AG04449 (cell line): Measurements from ENCODE around the gene PBOV1.
"Not testable (repeated sequence)": the region's sequence is repeated elsewhere in the genome, so short reads cannot be mapped to it uniquely, and the experiment has no call there.

ENCODE experiments used
- CTCF ChIA-PET: fragments of 350-600 bp; formaldehyde crosslinking; extraction: SDS; loops from one replicate; lab custom pipeline; 2021; ENCODE audit warnings: antibody characterized with exemption; lab: Yijun Ruan, JAX
- POLR2A ChIA-PET: fragments of 400-600, 350-600 bp; formaldehyde crosslinking; extraction: SDS; loops from one replicate; lab custom pipeline; 2020; ENCODE audit warnings: antibody characterized with exemption, inconsistent platforms; lab: Yijun Ruan, JAX
- DNase-seq: peaks from one replicate; pipeline ENCODE4 v3.0.0-alpha.2; 2010; ENCODE audit warnings: low read depth, low spot score
- H3K4me3 ChIP-seq: 2 replicates; pipeline ENCODE4 v1.5.1; 2011; ENCODE audit warnings: low read depth, mild to moderate bottlenecking, control low read depth, low read length
- CTCF ChIP-seq: IDR thresholded peaks from one replicate; pipeline ENCODE4 v1.5.1; 2011; ENCODE audit warnings: mild to moderate bottlenecking, moderate library complexity, low read length, control low read depth, inconsistent platforms; ENCODE audit not compliant: insufficient read depth; ENCODE audit errors: missing control alignments

PBOV1 gene

DNA sequence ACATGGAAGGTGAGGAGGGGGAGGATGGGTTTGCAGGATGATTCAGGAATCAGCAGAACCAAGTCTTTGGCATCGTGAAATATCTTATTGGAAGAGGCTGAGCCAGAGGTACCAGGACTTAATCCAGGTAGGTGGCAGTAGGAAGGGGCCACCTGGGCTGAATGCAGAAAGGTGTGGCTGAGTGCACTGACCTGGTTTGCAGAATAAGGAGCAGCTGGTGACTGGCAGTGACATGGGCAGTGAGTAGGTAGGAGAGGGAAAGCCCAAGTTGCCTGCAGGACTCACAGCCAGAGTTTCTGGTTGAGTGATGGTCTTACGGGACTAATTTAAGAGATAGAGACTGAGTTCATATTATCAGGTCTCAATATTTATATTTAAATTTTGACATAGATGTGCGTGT, 1.1 kb upstream of the PBOV1 start:
- no peak for TF ChIP-seq CTCF
- ChIA-PET CTCF (no interaction called here), POLR2A (no interaction called here)
- no peak for DNase-seq
- H3K4me3 ChIP-seq: no peak overlapping the region

GRCh38 chr6:138215093-138215782, 3.1 kb downstream of the PBOV1 start:
- CTCF ChIA-PET: no interaction called here

DNA sequence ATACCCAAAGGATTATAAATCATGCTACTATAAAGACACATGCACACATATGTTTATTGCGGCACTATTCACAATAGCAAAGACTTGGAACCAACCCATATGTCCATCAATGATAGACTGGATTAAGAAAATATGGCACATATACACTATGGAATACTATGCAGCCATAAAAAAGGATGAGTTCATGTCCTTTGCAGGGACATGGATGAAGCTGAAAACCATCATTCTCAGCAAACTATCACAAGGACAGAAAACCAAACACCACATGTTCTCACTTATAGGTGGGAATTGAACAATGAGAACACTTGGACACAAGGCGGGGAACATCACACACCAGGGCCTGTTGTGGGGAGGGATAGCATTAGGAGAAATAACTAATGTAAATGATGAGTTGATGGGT, 5.8 kb downstream of the PBOV1 start:
- H3K4me3 ChIP-seq, DNase-seq, CTCF ChIA-PET, POLR2A ChIA-PET: not testable (repeated sequence)

More at GRCh38 chr6:138215093-138215782, 3.1 kb downstream of the PBOV1 start:
- no peak for DNase-seq
- POLR2A ChIA-PET: no interaction called here
- TF ChIP-seq CTCF: no peak
- H3K4me3 ChIP-seq: no peak overlapping the region

DNA sequence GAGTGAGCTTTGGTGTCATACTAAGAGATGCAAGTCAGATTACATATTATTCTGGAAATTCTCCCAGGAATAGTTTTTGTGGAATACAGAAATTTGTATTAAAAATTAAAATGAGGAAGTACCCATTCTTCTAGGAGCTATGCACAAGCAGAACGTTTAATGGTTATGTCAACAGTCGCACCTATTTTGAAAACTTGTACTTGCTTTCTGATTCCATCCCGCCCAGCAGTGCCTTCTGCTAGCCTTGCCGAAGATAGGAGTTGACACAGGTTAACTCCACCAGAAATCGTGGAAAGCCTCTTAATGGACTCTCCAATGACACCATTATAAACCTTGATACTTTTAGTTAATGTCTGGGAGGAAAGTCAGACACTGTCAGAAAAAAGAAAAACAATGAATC, 6.7 kb downstream of the PBOV1 start:
- CTCF ChIA-PET: interaction anchor here (1.1 kb wide), 1 partner anchor 10 kb away, joined by 4 read pairs; no protein-coding TSS in a partner anchor
- POLR2A ChIA-PET: no interaction called here
- DNase-seq: no peak
- no peak overlapping the region for H3K4me3 ChIP-seq
- TF ChIP-seq CTCF: no peak

DNA sequence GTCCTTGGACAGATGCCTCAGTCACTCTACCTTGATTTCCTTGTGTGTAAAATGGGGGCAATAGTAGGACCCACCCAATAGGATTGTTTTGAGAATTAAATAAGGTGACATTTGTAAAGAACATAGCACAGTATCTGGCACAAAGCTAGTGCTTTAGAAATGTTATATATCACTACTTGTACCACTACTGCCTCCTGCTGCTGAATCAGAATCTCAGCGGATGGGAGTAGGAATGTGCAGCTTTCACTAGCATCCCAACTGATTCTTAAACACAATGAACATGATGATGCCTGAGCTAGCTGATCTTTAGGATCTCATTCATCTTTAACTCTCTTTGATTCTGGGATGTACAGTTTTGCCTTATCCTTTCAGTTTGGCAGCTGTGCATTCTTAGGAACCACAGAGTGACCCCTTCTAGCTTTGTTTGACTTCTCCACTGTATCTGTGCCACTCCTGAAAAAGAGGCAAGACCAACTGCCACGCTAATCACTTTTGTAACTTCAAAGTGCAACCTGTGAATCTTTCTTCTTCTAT, 7.2 kb downstream of the PBOV1 start:
- POLR2A ChIA-PET: no interaction called here
- CTCF ChIA-PET: interaction anchor here (1.1 kb wide), 1 partner anchor 11 kb away, joined by 4 read pairs; no protein-coding TSS in a partner anchor
- no peak overlapping the region for H3K4me3 ChIP-seq
- no peak for TF ChIP-seq CTCF
- no peak for DNase-seq

DNA sequence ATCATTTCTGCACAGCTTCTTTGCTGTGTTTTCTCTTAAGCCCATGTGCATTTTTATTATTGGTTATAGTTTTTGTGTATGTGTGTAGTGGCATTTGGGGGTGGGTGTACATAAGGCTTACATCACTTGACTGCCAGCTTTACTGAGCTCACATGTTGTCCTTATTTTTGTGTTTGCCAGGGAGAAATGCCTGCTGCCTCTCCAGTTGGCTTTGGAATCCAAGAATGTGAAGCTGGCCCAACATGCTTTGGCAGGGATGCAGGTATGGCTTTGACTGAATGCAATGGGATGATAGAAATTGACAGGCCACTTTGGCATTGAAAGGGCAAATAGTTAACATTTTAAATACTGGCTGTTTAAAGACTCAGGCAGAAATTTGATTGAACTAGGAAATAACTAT, 11.4 kb downstream of the PBOV1 start:
- H3K4me3 ChIP-seq: no peak overlapping the region
- DNase-seq: no peak
- TF ChIP-seq CTCF: no peak
- POLR2A ChIA-PET: no interaction called here
- CTCF ChIA-PET: no interaction called here
